HG03565 (cell line): ENCODE measurements around the gene POFUT2.

ENCODE experiments used
- ATAC-seq: cut with Tn5 transposase; IDR thresholded peaks from one replicate; pipeline ENCODE4 v1.9.1; 2021; ENCODE audit warnings: mild to moderate bottlenecking, moderate library complexity; ENCODE audit not compliant: unreplicated experiment

Gene POFUT2

DNA sequence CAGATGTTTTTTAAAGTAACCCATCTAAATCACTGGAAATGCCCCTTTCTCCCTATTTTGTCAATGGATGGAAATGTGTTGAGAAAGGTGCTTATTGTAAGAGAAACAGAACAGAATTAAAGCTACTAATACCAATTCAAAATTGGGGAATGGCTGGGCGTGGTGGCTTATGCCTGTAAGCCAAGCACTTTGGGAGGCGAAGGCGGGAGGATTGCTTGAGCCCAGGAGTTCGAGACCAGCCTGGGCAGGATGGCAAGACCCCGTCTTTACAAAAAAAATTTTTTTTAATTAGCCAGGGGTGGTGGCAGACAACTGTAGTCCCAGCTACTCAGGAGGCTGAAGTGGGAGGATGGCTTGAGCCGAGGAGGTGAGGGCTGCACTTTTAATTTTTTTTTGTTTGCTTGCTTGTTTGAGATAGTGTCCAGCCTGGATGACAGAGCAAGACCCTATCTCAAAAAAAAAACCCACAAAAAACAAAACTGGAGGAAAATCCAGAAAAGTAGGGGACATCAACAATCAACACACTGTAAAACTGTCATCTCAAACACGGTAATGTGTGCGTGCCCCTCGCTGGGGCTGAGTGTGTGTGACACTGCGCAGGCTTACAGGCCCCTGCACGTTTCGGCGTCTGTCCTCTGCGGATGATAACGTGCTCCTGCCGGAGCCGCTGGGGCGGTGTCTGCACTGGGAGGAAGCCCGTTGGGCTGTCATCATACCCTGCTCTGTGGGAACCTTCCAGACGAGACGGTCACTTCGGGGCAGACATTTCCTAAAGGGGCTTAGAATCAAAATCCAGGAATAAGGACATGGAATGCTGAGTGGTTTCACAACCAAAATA is 11.6 kb upstream of the POFUT2 start:
- no peak for ATAC-seq

- no peak for ATAC-seq
Observed at GRCh38 chr21:45297869-45298268, 10.2 kb upstream of the POFUT2 start.

DNA sequence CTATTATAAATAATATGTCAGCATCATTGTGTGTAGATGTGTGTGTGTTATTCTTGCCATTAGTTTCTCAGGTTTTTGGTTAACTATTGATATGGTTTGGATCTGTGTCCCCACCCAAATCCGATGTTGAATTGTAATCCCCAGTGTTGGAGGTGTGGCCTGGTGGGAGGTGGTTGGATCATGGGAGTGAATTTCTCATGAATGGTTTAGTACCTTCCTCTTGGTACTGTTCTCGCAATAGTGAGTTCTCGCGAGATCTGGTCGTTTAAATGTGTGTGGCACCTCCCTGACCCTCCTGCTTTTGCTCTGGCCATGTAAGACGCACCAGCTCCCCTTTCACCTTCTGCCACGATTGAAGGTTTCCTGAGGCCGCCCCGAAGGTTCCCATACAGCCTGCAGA is 9.6 kb upstream of the POFUT2 start:
- ATAC-seq: no peak

DNA sequence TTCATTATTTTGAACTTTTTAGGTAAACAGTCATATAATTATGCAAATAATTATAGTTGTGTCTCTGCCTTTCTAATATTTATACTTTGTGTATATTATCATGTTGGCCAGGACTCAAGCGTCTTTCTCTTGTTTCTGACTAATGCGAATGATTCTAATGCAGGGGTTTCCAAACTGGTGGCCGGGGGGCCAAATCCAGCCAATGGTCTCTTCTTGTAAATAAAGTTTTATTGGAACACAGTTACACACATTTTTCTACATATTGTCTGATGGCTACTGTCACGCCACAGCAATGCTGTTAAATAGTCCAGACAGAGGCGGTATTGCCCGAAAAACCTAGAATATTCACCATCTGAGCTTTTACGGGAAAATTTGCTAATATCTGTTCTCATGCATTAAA is 8.9 kb upstream of the POFUT2 start:
- ATAC-seq: no peak

DNA sequence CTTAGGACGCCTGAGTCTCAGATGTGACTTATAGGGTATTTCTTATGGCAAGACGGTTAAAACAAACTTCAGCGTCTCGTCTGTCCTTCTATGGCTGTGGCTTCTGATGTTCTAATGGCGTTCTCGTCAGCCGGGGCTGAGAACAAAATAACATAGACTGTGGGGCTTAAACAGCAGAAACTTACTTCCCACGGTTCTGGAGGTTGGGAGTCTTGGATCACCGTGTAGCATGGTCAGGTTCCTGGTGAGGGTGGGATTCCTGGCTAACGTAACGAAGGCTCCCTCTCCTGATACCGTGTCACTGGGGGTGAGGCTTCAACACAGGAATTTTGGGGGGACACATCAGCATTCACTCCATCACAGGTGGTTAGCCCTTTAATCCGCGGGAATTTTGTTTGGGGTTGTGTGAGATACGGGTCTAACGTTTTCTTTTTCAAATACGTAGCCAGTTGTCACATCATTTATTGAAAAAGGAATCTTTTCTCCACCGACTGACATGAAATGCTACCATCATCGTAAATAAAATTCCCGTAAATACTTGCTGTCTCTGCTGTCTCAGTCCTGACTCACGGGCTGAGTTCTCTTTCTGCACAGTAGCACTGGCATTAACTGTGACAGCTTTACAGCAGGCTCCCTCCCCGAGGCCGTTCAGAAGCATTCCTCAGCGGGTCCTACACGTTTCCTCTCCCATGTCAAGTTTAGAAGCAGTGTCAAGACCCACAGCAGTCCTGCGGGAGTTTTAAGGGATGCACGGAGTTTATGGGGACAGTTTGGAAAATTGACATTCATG is 8.1 kb upstream of the POFUT2 start:
- no peak for ATAC-seq

GRCh38 chr21:45294509-45295291 is 7.0 kb upstream of the POFUT2 start:
- ATAC-seq: no peak

DNA sequence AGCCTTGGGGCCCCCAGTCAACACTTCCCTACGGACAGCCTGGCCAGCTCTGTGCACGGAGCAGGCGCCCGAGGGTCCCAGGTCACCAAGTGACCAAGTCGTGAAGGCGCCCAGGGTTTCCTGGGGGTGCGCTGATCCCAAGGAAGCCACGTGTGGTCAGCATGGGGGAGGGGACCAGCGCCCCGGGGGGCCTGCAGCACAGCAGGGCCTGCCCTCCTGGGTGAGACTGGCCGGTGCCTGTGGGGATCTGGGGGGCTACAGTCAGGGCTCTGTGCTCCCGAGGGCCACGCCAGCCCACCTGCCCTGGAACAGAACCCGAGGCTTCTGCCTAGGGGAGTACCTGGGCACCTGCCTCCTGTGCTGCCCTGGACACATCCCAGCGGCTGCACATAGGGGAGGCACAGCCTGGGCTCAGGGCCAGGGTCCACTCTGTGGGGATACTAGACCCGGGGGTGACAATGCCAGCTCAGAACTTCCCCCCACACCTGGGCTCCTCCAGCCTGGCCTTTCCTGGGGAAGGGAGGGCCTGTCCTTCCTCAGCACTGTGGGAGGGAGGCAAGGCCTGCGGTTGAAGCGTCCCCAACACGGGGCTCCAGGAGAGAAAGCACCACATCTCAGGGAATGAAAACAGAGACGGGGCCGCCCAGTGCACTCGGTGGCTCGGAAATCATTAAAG is 6.2 kb upstream of the POFUT2 start:
- ATAC-seq: no peak

DNA sequence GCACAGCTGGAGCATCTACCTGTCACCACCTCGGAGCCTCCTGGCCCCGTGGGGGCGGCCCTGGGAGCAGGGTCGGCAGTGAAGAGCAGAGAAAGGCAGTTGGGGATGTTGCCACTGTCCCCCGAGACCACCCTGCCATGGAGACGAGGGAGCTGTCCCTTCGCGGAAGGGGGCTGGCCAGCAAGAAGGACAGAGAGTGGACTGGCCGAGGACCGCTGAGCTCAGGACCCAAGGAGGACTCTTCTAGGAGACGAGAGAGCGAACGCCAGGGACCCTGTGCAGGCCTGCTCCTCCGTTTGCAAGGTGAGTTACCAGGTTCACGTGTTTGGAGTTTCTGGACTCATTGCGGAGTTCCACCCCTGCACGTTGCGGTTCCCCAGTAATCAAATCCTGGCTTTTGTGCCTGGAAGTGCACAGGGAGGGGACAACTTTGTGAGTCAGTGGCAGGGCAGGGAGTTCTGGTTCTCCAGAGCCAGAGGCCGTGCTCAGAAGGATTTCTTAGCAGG is 5.6 kb upstream of the POFUT2 start:
- ATAC-seq: no peak

GRCh38 chr21:45292399-45293219 is 4.9 kb upstream of the POFUT2 start:
- ATAC-seq: no peak

- no peak for ATAC-seq
Observed at GRCh38 chr21:45291613-45292398, 4.1 kb upstream of the POFUT2 start.

GRCh38 chr21:45290948-45291612 is 3.4 kb upstream of the POFUT2 start:
- ATAC-seq: no peak

DNA sequence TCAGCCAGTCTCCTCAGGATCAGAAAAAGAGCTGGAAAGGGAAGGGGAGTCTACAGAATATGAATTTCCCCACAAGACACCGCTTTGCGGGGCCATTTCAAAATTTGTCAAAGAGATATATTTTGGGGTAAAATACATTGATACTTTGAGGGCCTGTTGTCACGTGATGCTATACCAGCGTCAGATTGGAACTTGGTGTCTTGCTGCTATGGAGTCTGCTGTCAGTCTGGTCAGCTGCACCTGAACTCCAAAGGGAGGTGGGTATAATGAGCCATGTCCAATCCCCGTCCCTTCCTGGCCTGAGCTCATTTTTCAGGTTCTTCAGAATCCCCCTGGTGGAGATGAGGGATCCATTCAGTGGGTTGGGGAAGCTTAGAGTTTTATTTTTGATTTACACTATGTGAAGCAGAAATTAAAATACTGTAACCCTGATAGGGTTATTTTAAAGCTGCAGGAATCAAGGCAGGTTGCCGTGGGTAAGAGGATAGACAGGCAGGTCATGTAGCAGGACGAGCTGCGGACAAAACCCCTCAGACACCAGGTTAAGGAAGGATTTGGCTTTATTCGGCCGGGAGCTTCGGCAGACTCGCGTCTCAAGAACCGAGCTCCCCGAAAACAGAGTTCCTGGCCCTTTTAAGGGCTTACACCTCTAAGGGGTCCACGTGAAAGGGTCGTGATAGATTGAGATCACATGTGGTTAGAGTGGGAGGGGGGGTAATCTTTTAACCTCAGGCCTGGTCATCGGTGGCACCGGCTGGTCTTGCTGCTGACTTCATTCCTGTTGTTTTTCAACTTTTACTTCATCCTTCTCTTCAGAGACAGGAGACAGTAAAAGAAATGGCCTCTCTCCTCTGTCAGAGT is 2.2 kb upstream of the POFUT2 start:
- ATAC-seq: no peak

- no peak for ATAC-seq
Observed at GRCh38 chr21:45289134-45289533, 1.4 kb upstream of the POFUT2 start.

GRCh38 chr21:45288441-45288841 is 746 bp upstream of the POFUT2 start:
- ATAC-seq: no peak

GRCh38 chr21:45286671-45287437 is 841 bp downstream of the POFUT2 start:
- ATAC-seq: no peak

DNA sequence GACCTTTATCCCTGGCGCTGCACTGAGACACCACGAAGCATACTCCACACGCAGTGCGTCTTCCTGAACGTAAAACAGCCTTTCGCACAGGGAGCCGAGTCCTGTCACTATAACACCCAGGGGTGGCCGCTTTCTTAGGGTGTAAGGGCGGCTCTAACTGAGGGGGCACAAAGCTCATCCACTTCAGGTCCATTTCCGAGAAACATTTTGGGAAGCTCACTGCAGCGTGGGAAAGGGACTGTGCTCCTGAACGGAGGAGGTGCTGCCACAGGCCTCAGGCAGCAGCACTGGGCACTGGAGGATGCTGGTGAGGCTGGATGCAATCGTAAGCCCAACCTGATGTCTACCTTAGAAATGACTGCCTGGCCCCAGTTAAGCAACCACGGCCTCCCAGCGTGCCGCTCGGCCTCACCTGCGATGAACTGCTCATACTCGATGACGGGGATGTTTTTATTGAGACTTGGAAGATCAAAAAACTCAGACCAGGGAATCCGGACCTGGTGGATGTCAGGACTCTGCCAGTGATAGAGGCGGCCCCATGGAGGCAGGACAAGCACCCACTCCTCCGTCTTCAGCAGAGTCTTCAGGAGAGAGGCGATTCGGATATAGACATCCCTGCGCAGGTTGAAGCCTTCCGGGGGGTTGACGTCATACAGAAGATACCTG is 2.3 kb downstream of the POFUT2 start:
- no peak for ATAC-seq

GRCh38 chr21:45284456-45284741 is 3.3 kb downstream of the POFUT2 start:
- no peak for ATAC-seq
